K562 (cell line): ENCODE results near the gene PKLR. TPM values are rescaled to one million over a fixed set of nuclear protein-coding genes. Genes with fewer than 3 reads are reported as not detected.

Source experiments
- AFF1 ChIP-seq, 2 experiments: fragments of 450-650 bp; IDR thresholded peaks; 2 replicates each; pipeline ENCODE4 v1.6.1; 2018; ENCODE audit warnings: mild to moderate bottlenecking in 2 of 2, low read depth in 1 of 2; ENCODE audit not compliant: partially characterized antibody in 2 of 2
- BRCA1 ChIP-seq, 2 experiments: fragments of 450-650 bp in 1 of 2; sonication (generic) in 1 of 2; formaldehyde crosslinking in 1 of 2; IDR thresholded peaks; 2 replicates each; pipeline versions ENCODE4 v1.5.0 to v1.6.1; 2017 to 2020; ENCODE audit warnings: mild to moderate bottlenecking in 1 of 2, missing genetic modification reagents in 1 of 2
- EHMT2 ChIP-seq: fragments of 450-650 bp; IDR thresholded peaks from 2 replicates; pipeline ENCODE4 v1.6.1; 2018; ENCODE audit warnings: antibody characterized with exemption
- EP400 ChIP-seq: fragments of 450-650 bp; IDR thresholded peaks from 2 replicates; pipeline ENCODE4 v1.6.1; 2017; ENCODE audit warnings: antibody characterized with exemption, mild to moderate bottlenecking, moderate library complexity
- PCBP1 ChIP-seq: fragments of 200-400 bp; formaldehyde crosslinking; IDR thresholded peaks from 2 replicates; pipeline ENCODE4 v1.6.1; 2018; ENCODE audit warnings: mild to moderate bottlenecking, low read depth, low read length; ENCODE audit not compliant: poor library complexity, severe bottlenecking
- POLR3A ChIP-seq: IDR thresholded peaks from 2 replicates; pipeline ENCODE4 v1.6.1; 2011; ENCODE audit warnings: borderline replicate concordance, mild to moderate bottlenecking, moderate library complexity; ENCODE audit not compliant: insufficient read length, insufficient read depth; ENCODE audit errors: extremely low read depth
- RBM17 ChIP-seq: fragments of 200-400 bp; formaldehyde crosslinking; IDR thresholded peaks from 2 replicates; pipeline ENCODE4 v1.6.1; 2017; ENCODE audit warnings: low read depth, mild to moderate bottlenecking, low read length, borderline replicate concordance
- SPI1 ChIP-seq: IDR thresholded peaks from 2 replicates; pipeline ENCODE4 v1.6.1; 2011; ENCODE audit warnings: low read depth, low read length, control low read depth, borderline replicate concordance
- TAF9B ChIP-seq: fragments of 450-650 bp; IDR thresholded peaks from 2 replicates; pipeline ENCODE4 v1.6.1; 2018; ENCODE audit warnings: mild to moderate bottlenecking; ENCODE audit not compliant: partially characterized antibody
- THRA ChIP-seq: fragments of 450-650 bp; IDR thresholded peaks from 2 replicates; pipeline ENCODE4 v1.6.1; 2017; ENCODE audit warnings: mild to moderate bottlenecking, moderate library complexity
- USF1 ChIP-seq: sonication (generic); formaldehyde crosslinking; IDR thresholded peaks from 2 replicates; pipeline ENCODE4 v1.9.0; 2022; ENCODE audit warnings: mild to moderate bottlenecking, missing genetic modification reagents
- ZBTB1 ChIP-seq: sonication (generic); formaldehyde crosslinking; IDR thresholded peaks from 2 replicates; pipeline ENCODE4 v1.8.1; 2023; ENCODE audit warnings: missing genetic modification reagents, low read depth, mild to moderate bottlenecking, borderline replicate concordance
- ZBTB43 ChIP-seq: sonication (generic); formaldehyde crosslinking; IDR thresholded peaks from 2 replicates; pipeline ENCODE4 v1.8.0; 2023; ENCODE audit warnings: mild to moderate bottlenecking, missing genetic modification reagents
- ZNF436 ChIP-seq: fragments of 250-450, 450-650 bp; sonication (Bioruptor Pico); formaldehyde crosslinking; IDR thresholded peaks from 2 replicates; pipeline ENCODE4 v1.7.0; 2020; ENCODE audit warnings: mild to moderate bottlenecking
- polyA plus RNA-seq, 8 experiments: library from polyadenylated mRNA; depleted of rRNA in 4 of 8; stranded (reverse) in 5 of 8; unstranded in 3 of 8; fragments of >200 nt; fragmentation: Nextera tagmentation in 2 of 8; fragmentation: Illumina TruSeq in 1 of 8; extraction: Ambion mirVana in 2 of 8; extraction: Trizol in 1 of 8; gene quantifications; 2 replicates each; pipeline versions ENCODE4 v1.2.1 to v1.2.3, GENCODE V29; 2011 to 2014; ENCODE audit warnings: inconsistent platforms in 1 of 8, missing spikeins in 1 of 8
- total RNA-seq, 7 experiments: library from RNA; depleted of rRNA in 6 of 7; stranded (reverse); fragments of >200 nt in 6 of 7; fragmentation: Illumina TruSeq in 2 of 7; extraction: Trizol in 2 of 7; gene quantifications; 2 replicates each; pipeline versions ENCODE4 v1.2.1 to v1.2.3, GENCODE V29; 2011 to 2021; ENCODE audit warnings: low replicate concordance in 1 of 7
- TF ChIP-seq, protein P1 (sequence below): fragments of 250-450 bp; sonication (Bioruptor Pico); IDR thresholded peaks from 2 replicates; pipeline ENCODE4 v1.8.0; 2021; ENCODE audit warnings: borderline replicate concordance, mild to moderate bottlenecking, moderate library complexity; ENCODE audit not compliant: poor library complexity, severe bottlenecking
- TF ChIP-seq, protein P2 (sequence below): fragments of 450-650 bp; conservative IDR thresholded peaks from 2 replicates; pipeline ENCODE4 v1.6.1; 2016; ENCODE audit warnings: missing genetic modification characterization, low read depth, mild to moderate bottlenecking, control low read depth, missing compliant biosample characterization

The PKLR gene
- total and polyA plus RNA-seq, 9 of the 15 experiments (the other 6 are each of a cell fraction or from before 2014, with no cell fraction given), result 10.7 to 78.4 (median 38.2) TPM

GRCh38 chr1:155324037-155324716 is 22.9 kb upstream of the PKLR start (continued):
- TF ChIP-seq ZBTB43 (CRISPR knock-in tag) (no peak), ZNF436 (no peak), SPI1 (peak; percentile 59; the same call in 1 of the 2 replicates), AFF1 (IDR thresholded peaks at IDR 0.05; ENCODE audit: low read depth in 1 of 2, partially characterized antibody in 2 of 2) (no peak), EP400 (peak; percentile 40), PCBP1 (peak; percentile 82), ZBTB1 (no peak; the same call in 1 of the 2 replicates), TAF9B (no peak), POLR3A (no peak), EHMT2 (no peak), RBM17 (no peak), USF1 (CRISPR knock-in tag) (peak; percentile 99), THRA (no peak), BRCA1 (IDR thresholded peaks at IDR 0.05) (no peak), BRCA1 (CRISPR knock-in tag; IDR thresholded peaks at IDR 0.05) (no peak)
- TF ChIP-seq, protein P1, sequence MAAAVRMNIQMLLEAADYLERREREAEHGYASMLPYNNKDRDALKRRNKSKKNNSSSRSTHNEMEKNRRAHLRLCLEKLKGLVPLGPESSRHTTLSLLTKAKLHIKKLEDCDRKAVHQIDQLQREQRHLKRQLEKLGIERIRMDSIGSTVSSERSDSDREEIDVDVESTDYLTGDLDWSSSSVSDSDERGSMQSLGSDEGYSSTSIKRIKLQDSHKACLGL, result no peak
- TF ChIP-seq, protein P2, sequence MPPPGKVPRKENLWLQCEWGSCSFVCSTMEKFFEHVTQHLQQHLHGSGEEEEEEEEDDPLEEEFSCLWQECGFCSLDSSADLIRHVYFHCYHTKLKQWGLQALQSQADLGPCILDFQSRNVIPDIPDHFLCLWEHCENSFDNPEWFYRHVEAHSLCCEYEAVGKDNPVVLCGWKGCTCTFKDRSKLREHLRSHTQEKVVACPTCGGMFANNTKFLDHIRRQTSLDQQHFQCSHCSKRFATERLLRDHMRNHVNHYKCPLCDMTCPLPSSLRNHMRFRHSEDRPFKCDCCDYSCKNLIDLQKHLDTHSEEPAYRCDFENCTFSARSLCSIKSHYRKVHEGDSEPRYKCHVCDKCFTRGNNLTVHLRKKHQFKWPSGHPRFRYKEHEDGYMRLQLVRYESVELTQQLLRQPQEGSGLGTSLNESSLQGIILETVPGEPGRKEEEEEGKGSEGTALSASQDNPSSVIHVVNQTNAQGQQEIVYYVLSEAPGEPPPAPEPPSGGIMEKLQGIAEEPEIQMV, result no peak
